AG09309 (cell line): ENCODE data around the gene SLC27A4.
A peak's percentile ranks its signal among the peaks of the same experiment; 100 is the strongest.

Source experiments
- DNase-seq: peaks from one replicate; pipeline ENCODE4 v3.0.0-alpha.2; 2010; ENCODE audit warnings: low read depth
- H3K4me3 ChIP-seq: 2 replicates; pipeline ENCODE4 v1.5.1; 2011; ENCODE audit warnings: mild to moderate bottlenecking, low read depth, low read length, moderate library complexity; ENCODE audit not compliant: control insufficient read depth
- CTCF ChIP-seq: IDR thresholded peaks from 2 replicates; pipeline ENCODE4 v1.5.1; 2011; ENCODE audit warnings: mild to moderate bottlenecking, low read depth, low read length, inconsistent platforms; ENCODE audit not compliant: insufficient read depth, control insufficient read depth; ENCODE audit errors: missing control alignments

SLC27A4 gene

GRCh38 chr9:128340691-128341434 is 536 bp downstream of the SLC27A4 start:
- DNase-seq: no peak
- peak overlapping the region; percentile 72 for H3K4me3 ChIP-seq
- no peak for TF ChIP-seq CTCF

- DNase-seq: no peak
Observed at GRCh38 chr9:128341435-128341849, 1.1 kb downstream of the SLC27A4 start.

GRCh38 chr9:128342971-128343680 is 2.8 kb downstream of the SLC27A4 start:
- H3K4me3 ChIP-seq: no peak overlapping the region
- no peak for DNase-seq
- TF ChIP-seq CTCF: no peak

More at GRCh38 chr9:128341435-128341849, 1.1 kb downstream of the SLC27A4 start:
- peak overlapping the region; percentile 72 for H3K4me3 ChIP-seq
- peak; percentile 78 for TF ChIP-seq CTCF

- DNase-seq: no peak
- no peak overlapping the region for H3K4me3 ChIP-seq
- TF ChIP-seq CTCF: no peak
Observed at GRCh38 chr9:128343855-128344254, 3.5 kb downstream of the SLC27A4 start.

GRCh38 chr9:128344931-128345605 is 4.7 kb downstream of the SLC27A4 start:
- H3K4me3 ChIP-seq: no peak overlapping the region
- TF ChIP-seq CTCF: no peak
- no peak for DNase-seq

GRCh38 chr9:128349125-128349524 is 8.8 kb downstream of the SLC27A4 start:
- DNase-seq: no peak
- H3K4me3 ChIP-seq: no peak overlapping the region
- TF ChIP-seq CTCF: no peak
